Muscle of back (tissue), 13 donors: Measurements from ENCODE around the gene TAS2R1. TPM values are rescaled to one million over a fixed set of nuclear protein-coding genes. Genes with fewer than 3 reads are reported as not detected.
A peak's percentile ranks its signal among the peaks of the same experiment; 100 is the strongest.

Experiments used
- DNase-seq, 3 donors: peaks; one replicate each; pipeline versions ENCODE4 v3.0.0 to v3.0.0-alpha.2; 2013
- long read RNA-seq, 9 donors: transcript quantifications; one replicate each; lab custom pipeline, GENCODE V29; 2026
- polyA plus RNA-seq, 10 donors: library from polyadenylated mRNA; unstranded; fragments of 120-200 nt; gene quantifications; one replicate each; pipeline ENCODE4 v1.2.1, GENCODE V29; 2013; ENCODE audit not compliant: insufficient read length in 10 of 10

TAS2R1 gene, protein sequence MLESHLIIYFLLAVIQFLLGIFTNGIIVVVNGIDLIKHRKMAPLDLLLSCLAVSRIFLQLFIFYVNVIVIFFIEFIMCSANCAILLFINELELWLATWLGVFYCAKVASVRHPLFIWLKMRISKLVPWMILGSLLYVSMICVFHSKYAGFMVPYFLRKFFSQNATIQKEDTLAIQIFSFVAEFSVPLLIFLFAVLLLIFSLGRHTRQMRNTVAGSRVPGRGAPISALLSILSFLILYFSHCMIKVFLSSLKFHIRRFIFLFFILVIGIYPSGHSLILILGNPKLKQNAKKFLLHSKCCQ
- polyA plus RNA-seq, result under 1 TPM in 4 of 10 donors, not detected in 6; 0.20 to 0.40 (median 0.31) TPM
- long read RNA-seq, donor 1, result 0 reads
- long read RNA-seq, donor 2, result 0 reads
- long read RNA-seq, donor 3, result 0 reads
- long read RNA-seq, donor 4, result 0 reads
- long read RNA-seq, donor 5, result 0 reads
- long read RNA-seq, donor 6, result 0 reads
- long read RNA-seq, donor 7, result 0 reads
- long read RNA-seq, donor 8, result 0 reads
- long read RNA-seq, donor 9, result 0 reads

- no peak for DNase-seq
These were observed at the start of gene TAS2R1 for GRCh38 chr5:9630251-9630650. TAS2R1 (minus strand) TSS chr5:9630351; CDS start chr5:9630032, 319 bp downstream.

DNA sequence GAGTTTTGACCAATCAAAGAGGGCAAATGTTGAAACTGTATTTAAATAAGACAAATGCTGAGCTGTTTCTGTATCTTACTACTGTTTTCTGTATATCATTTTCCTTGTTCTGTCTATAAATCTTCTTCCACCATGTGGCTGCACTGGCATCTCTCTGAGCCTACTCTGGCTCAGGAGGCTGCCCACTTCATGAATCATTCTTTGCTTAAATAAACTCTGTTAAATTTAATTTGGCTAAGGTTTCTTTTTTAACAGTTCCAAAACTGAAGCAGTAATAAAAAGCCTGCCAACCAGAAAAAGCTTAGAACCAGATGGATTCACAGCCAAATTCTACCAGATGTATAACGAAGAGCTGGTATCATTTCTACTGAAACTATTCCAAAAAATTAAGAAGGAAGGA is 40.2 kb upstream of the TAS2R1 start:
- no peak for DNase-seq

GRCh38 chr5:9667906-9668305 is 37.8 kb upstream of the TAS2R1 start:
- DNase-seq, result no peak

- no peak for DNase-seq
These were observed 33.7 kb upstream of the TAS2R1 start for GRCh38 chr5:9663891-9664290.

- peak in 2 of 3 donors; percentile 22 to 58 for DNase-seq
These were observed 31.3 kb upstream of the TAS2R1 start for GRCh38 chr5:9661316-9662015.

DNA sequence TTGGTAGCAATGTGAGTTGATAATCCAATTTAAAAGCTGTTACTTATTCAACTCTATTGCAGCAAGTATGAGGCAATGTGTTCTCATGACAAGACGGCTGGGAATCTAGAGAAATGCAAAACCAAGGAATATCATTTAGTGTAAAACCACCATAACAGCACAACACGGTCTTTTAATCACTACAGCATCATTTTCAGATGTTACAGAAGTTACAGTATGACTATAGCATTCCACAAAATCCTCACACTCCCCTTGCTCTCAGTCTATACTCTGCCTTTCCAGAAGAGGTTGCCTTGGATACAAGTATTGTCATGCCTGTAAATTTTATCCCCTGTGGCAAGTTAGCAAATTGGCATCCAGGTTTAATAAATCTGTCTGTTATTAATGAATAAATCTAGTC is 28.6 kb upstream of the TAS2R1 start:
- peak in 1 of 3 donors; percentile 72 for DNase-seq

- DNase-seq, result no peak
These were observed 27.7 kb upstream of the TAS2R1 start for GRCh38 chr5:9657819-9658218.

DNA sequence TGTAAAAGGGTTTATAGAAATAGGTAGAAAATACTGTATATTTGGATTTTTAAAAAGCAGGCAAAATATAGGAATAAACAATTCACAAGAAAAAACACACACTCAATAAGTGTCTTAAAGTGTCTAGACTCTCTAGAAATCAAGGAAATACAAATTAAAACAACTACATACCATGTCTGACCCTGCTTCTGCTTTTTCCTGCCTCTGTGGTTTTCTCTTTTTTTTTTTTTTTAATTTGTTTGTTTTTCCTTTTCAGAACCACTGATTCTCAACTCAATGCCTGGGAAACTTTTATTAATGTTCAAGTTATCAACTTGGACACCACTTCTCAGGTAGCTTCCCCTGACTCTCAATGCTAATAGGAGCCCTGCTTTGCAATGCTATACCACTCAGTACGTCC is 25.5 kb upstream of the TAS2R1 start:
- no peak for DNase-seq

GRCh38 chr5:9654886-9655285 is 24.7 kb upstream of the TAS2R1 start:
- no peak for DNase-seq

DNA sequence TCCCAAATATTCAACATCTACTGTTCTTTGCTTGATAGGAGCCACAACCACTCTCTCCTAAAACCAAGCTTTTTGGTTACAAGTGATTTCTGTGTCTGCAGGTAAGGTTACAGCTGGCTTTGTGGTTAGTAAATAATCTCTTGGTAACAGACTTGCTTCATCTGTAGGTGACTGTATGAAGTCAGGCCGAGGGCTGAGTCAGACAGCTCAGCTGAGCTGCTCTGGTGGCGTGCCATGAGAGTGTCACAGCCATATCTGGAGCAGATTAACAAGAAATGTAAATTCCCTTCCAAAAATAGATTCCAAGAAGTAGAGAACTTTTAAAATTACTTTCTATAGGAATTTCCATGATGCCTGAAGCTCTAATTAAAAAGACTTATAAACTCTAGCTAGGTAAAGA is 23.7 kb upstream of the TAS2R1 start:
- DNase-seq, result peak; percentile 72 to 86 (median 83)

DNA sequence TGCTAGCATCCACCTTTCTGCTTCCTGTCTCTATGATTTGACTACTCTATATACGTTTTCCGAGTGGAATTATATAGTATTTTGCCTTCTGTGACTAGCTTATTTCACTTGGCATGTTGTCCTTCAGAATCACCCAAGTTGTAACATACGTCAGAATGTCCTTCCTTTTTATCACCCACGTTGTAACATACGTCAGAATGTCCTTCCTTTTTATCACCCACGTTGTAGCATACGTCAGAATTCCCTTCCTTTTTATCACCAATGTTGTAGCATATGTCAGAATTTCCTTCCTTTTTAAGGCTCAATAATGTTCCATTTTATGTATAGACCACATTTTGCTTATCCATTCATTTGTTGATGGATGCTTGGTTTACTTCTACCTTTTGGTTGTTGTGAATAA is 22.9 kb upstream of the TAS2R1 start:
- DNase-seq, result no peak

- no peak for DNase-seq
These were observed 22.1 kb upstream of the TAS2R1 start for GRCh38 chr5:9652295-9652694.

DNA sequence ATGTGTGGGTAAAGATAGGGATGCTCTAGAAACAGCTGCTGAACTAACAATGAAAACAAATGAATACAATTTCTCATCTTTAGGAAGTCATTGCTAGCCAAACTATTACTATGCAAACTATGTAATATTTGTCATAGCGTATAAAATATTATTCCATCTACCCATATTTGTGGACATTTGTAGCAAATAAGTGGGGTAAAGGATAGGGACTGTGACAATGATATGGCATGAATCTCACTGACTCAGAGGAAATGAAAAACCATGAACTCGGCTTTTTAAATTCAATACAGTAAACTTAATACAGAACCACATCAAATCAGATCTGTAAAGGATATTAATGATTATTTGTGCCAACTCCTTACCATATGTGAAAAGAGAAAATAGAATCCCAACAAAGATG is 16.7 kb upstream of the TAS2R1 start:
- DNase-seq, result no peak

DNA sequence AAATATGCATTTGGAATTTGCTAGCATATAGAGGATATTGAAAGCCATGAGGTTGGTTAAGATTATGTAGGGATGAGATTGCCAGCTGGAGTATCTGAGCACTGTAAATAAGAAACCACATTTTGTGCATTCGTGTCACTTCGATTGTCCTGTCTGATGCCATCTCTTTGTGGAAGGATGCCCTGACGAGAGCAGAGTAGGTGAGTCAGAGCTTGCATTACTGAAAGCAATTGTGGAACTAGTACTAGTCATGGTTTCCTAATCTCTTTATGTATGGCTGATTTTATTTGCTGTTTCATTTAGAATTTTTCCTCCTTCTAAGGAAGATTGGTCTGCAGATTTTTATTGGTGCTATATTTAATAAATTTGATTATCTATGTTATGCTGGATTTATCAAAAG is 14.5 kb upstream of the TAS2R1 start:
- DNase-seq, result no peak

DNA sequence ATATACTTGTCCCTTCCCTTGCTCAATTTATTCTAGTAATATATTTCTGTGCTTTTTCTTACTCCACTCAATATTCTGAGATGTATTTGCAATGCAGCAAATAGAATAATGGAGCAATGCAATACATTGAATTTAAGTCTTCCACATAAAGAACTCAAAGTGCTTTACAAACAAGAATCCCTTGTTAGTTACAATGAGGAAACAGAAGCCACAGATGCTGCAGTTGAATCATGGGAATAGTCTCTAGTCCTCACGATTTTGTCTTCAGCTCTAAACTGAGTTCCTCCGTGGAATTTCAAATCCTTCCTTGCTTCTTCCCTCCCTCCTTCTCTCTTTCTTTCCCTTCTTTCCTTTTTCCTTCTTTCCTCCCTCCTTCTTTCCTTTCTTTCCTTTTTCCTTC is 12.5 kb upstream of the TAS2R1 start:
- DNase-seq, result no peak

DNA sequence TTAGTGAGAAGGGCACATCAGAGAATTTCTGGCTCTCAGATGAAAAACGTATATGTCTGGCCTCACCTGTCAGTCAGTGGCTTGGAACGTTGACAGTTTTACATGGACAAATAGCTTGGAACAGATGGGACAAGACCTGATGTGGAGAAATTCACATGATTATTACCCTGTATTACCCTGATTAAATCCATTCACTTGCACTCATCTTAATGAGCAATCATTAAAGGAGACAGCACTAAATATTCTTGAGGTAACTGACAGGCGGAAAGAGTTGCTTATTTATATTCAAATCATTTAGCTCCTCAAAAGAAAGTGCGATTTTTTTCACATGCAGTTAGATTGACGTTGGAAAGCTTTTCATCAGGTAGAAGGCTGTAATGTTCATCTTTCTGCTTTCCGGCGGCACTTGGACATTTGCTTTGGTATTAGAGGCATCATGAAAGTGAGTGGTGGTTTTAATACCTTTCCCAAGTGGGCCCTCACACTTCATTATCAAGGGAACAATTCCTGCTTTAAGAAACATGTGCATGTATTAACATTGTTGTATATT is 11.7 kb upstream of the TAS2R1 start:
- no peak for DNase-seq

GRCh38 chr5:9632495-9632894 is 2.3 kb upstream of the TAS2R1 start:
- DNase-seq, result no peak

GRCh38 chr5:9627541-9627940 is 2.6 kb downstream of the TAS2R1 start:
- no peak for DNase-seq

DNA sequence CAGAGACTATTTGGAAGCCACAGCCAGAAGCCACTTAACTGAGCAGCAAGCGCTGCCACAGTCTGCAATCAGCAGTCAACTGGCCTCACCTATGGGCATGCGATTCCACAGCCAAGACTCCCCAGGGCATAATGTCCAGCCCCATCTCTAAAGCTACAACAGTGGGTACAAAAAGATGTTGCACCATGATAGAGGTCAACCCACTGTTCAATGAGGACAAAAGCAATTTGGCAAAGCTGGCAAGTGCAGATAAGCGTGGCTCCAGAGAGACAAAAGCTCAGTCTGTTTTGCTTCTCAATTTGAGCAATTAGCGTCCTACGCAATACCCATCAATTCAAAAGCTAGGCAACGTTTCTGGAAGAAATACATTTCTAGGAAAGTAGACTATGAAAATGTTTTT is 3.2 kb downstream of the TAS2R1 start:
- DNase-seq, result no peak

GRCh38 chr5:9625731-9626130 is 4.4 kb downstream of the TAS2R1 start:
- no peak for DNase-seq

DNA sequence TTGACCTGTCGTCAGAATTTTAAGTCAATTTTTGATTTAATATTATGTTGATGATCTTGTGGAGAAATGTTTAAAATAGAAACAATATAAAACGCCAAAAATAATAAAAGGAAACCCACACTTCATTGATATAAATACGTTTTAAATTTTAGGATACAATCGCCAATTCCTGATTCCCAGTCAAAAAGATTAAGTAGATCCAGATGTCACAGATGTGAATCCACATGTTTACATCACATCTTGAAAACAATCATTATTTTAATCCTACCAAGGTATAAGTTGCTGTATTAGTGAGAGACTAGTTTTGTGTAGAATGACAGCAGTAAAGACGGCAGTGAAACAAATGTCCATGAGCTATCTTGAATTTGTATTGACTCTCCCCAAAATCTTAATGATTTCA is 4.9 kb downstream of the TAS2R1 start:
- DNase-seq, result peak in 2 of 3 donors; percentile 35 to 66

DNA sequence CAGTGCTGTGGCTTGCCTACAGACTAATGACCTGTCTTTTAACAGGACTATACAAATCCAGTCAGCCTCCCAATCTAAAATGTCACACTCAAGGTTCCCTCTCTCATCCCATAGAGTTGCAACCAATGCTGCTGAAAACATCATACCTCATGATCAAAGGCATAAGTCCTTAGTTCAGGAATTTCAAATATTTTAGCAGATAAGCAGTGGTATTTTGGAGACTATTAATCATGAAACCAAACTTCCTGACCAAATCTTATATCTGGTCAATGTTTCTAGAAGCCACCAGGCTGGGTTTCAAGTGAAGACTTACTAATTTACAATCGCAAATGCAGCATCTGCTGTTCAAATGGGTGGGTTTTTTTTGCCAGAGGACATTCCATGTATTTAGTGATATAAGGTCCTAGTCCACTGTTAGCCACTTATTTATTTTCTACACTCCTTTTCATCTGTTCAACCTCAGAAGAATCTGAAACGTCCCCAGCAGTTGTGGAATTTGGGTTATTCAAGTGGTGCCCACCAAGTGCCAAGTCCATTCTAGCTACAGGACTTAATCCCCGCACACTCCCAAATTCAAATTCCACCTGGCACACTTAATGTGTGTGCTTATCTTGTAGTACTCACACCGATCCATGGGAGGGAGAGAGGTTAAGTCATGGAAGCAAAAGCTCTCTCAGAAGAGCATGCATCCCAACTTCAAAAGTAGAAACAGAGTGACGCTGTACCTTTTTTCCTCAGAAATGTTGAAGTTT is 5.8 kb downstream of the TAS2R1 start:
- peak in 1 of 3 donors; percentile 8 for DNase-seq
